Adrenal gland (tissue), 12 donors: ENCODE measurements around the gene RMND5B. TPM values are rescaled to one million over a fixed set of nuclear protein-coding genes. Genes with fewer than 3 reads are reported as not detected.
A peak's percentile ranks its signal among the peaks of the same experiment; 100 is the strongest.

Source experiments
- DNase-seq, 7 donors: peaks; one replicate each; pipeline ENCODE4 v3.0.0-alpha.2; 2019 to 2020
- H3K27ac ChIP-seq, 5 donors: fragments of 200-600 bp; sonication (generic) in 4 of 5; 1 replicate in 3 of 5; 2 replicates in 2 of 5; pipeline versions ENCODE4 v1.5.1 to v1.8.0; 2016 to 2020; ENCODE audit warnings: mild to moderate bottlenecking in 1 of 5
- H3K27me3 ChIP-seq: fragments of 200-600 bp; 2 replicates; pipeline ENCODE4 v1.8.0; 2021
- H3K36me3 ChIP-seq, 2 donors: fragments of 200-600 bp; replicated peaks in 1 of 2; 1 replicate in 1 of 2; 2 replicates in 1 of 2; pipeline versions ENCODE4 v1.5.1 to v1.8.0; 2018 to 2022
- H3K4me1 ChIP-seq, 2 donors: fragments of 200-600 bp; replicated peaks in 1 of 2; 1 replicate in 1 of 2; 2 replicates in 1 of 2; pipeline versions ENCODE4 v1.5.1 to v1.8.0; 2018 to 2021
- H3K4me3 ChIP-seq, 4 donors: fragments of 200-600 bp; sonication (generic) in 3 of 4; one replicate each; pipeline ENCODE4 v1.5.1; 2016 to 2018
- H3K9me3 ChIP-seq, 3 donors: fragments of 200-600 bp; sonication (generic) in 1 of 3; replicated peaks in 1 of 3; 1 replicate in 2 of 3; 2 replicates in 1 of 3; pipeline versions ENCODE4 v1.5.1 to v1.8.0; 2016 to 2021
- CTCF ChIP-seq, 6 experiments: fragments of 450-650 bp in 4 of 6; fragments of 200-600 bp in 2 of 6; sonication (generic) in 1 of 6; IDR thresholded peaks; 1 replicate in 5 of 6; 2 replicates in 1 of 6; pipeline versions ENCODE4 v1.5.1 to v1.8.0; 2016 to 2021; ENCODE audit warnings: antibody characterized with exemption in 6 of 6, mild to moderate bottlenecking in 2 of 6, moderate library complexity in 1 of 6
- POLR2A ChIP-seq, 2 donors: fragments of 450-650 bp; IDR thresholded peaks; one replicate each; pipeline ENCODE4 v1.6.1; 2017; ENCODE audit warnings: antibody characterized with exemption in 2 of 2, mild to moderate bottlenecking in 2 of 2, moderate library complexity in 1 of 2
- WGBS, 4 donors: extraction: QIAGEN DNeasy Blood & Tissue Kit in 2 of 4; methylation state at CpG; one replicate each; pipeline versions ENCODE4 v1.1.5 to v1.1.7; 2013 to 2017; 5-methylcytosine and 5-hydroxymethylcytosine counted together
- intact Hi-C, 2 donors: fragments of 100-400 bp; cut with DNase I; formaldehyde crosslinking; loops; one replicate each; pipeline versions ENCODE4 v1.14.1 to v1.15.0; 2022 to 2023
- polyA plus RNA-seq, 3 donors: library from polyadenylated mRNA; stranded (reverse); fragments of 200-250 nt in 2 of 3; fragments of 350-450 nt in 1 of 3; fragmentation: Illumina TruSeq in 1 of 3; extraction: RNeasy Lipid Tissue Mini Kit (QIAGEN cat#74804) in 1 of 3; gene quantifications; one replicate each; pipeline ENCODE4 v1.2.3, GENCODE V29; 2013 to 2014
- total RNA-seq, 9 donors: library from RNA; depleted of rRNA in 4 of 9; stranded (reverse); fragments of >200 nt in 4 of 9; fragments of 120-200 nt in 1 of 9; fragmentation: NEBNext Ultra II Directional in 1 of 9; extraction: Animal tissue kit (Norgen Biotek cat#: 25700) in 1 of 9; gene quantifications; one replicate each; pipeline versions ENCODE4 v1.1.0 to v1.2.4, GENCODE V29; 2013 to 2023
- donor health status: healthy with polysubstance abuse.
- donor health status: Bipolar disorder and iron deficiency.
- donor health status: DM: yes; HTN: yes; CAD: no.
- donor health status: DM: no; HTN: no; CAD: no.
- donor health status: DM: no; HTN: no; CAD: no.
- donor health status: DM: yes; HTN: yes; CAD: no.

Gene RMND5B
- total and polyA plus RNA-seq, 12 donors: 28.1 to 51.4 (median 37.0) TPM

GRCh38 chr5:178113141-178113787 is 17.6 kb upstream of the RMND5B start, which contains the start of gene N4BP3:
N4BP3 (plus strand) TSS chr5:178113532; CDS start chr5:178119584, 6,052 bp downstream.
- H3K27ac ChIP-seq: peak within 1 kb of the TSS in 1 of 5 donors; percentile 17
- 1 to 8% (median 3%) methylated on average over 13 to 96 of the region's 96 CpGs for WGBS, 4 donors
- TF ChIP-seq POLR2A (IDR thresholded peaks at IDR 0.05) (peak in 1 of 2 donors; percentile 34), CTCF (IDR thresholded peaks at IDR 0.05) (no peak)
- peak within 1 kb of the TSS in 1 of 4 donors; percentile 52 for H3K4me3 ChIP-seq
- peak; percentile 37 to 70 (median 42) for DNase-seq
- no peaks in the 10 kb centered on the region for H3K9me3 ChIP-seq
- no peaks in the 10 kb centered on the region for H3K36me3 ChIP-seq
- H3K27me3 ChIP-seq: peaks cover 16% of the 10 kb centered on the region
- intact Hi-C loops: no loop called here
- H3K4me1 ChIP-seq: peaks cover 10 to 13% of the 10 kb centered on the region in 2 donors

- no peak overlapping the region for H3K27ac ChIP-seq
- peak overlapping the region in 1 of 4 donors; percentile 52 for H3K4me3 ChIP-seq
- 0 to 10% (median 3%) methylated on average over 2 to 41 of the region's 41 CpGs for WGBS, 4 donors
- no peaks in the 10 kb centered on the region for H3K36me3 ChIP-seq
- no peaks in the 10 kb centered on the region for H3K9me3 ChIP-seq
- peaks cover 10 to 13% of the 10 kb centered on the region in 2 donors for H3K4me1 ChIP-seq
- no peak for DNase-seq
- no peak for TF ChIP-seq CTCF (IDR thresholded peaks at IDR 0.05)
- no peak for TF ChIP-seq POLR2A (IDR thresholded peaks at IDR 0.05)
- H3K27me3 ChIP-seq: peaks cover 16% of the 10 kb centered on the region
- intact Hi-C loops: no loop called here
These were observed 16.9 kb upstream of the RMND5B start for GRCh38 chr5:178113841-178114324.

DNA sequence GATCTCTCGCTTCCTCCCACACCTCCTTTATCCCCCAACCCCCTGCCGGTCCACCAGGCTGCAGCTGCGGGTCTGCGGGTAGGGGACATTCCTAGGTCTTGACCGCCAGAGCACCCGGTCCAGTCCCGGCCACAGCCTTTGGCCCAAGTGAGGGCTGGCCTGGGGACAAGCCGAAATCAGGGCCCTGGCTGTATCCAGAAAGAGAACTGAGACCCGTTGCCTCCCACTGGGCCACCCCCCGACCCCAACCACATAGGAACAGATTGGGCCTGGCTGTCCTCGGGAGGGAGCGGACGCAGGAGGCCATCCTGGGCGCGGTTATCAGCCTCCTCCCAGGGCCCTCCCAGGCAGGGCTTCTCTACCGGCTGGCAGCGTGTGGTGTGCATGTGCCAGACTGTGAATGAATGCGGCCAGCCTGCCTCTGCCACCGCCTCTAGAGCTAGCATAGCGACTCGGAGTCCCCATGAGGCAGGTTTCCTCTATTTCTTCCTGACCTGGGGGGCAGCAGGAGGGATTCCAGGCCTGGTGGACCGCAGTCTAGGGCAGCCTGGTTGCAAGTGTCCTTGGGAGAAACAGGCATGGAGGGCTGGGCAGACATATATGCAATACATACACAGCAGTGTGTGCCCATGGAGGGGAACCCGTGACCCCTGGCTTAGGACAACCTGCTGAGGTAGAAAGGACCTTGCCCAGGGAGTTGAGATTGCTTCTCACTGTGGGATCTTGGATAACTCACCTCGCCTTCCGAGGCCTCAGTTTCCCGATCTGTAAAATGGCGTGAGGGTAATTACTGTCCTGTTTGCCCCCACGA is 16.3 kb upstream of the RMND5B start:
- no peaks in the 10 kb centered on the region for H3K9me3 ChIP-seq
- TF ChIP-seq CTCF (IDR thresholded peaks at IDR 0.05) (no peak), POLR2A (IDR thresholded peaks at IDR 0.05) (no peak)
- DNase-seq: peak in 1 of 7 donors; percentile 65
- no peaks in the 10 kb centered on the region for H3K36me3 ChIP-seq
- H3K4me1 ChIP-seq: peaks cover 10 to 13% of the 10 kb centered on the region in 2 donors
- 37 to 48% (median 40%) methylated on average over 11 to 28 of the region's 28 CpGs for WGBS, 4 donors
- peak overlapping the region in 1 of 4 donors; percentile 52 for H3K4me3 ChIP-seq
- peaks cover 16% of the 10 kb centered on the region for H3K27me3 ChIP-seq
- intact Hi-C loops: no loop called here
- H3K27ac ChIP-seq: no peak overlapping the region

GRCh38 chr5:178115136-178115813 is 15.5 kb upstream of the RMND5B start:
- WGBS, 4 donors: 65 to 79% (median 73%) methylated on average over 9 to 12 of the region's 12 CpGs
- H3K27ac ChIP-seq: no peak overlapping the region
- H3K36me3 ChIP-seq: no peaks in the 10 kb centered on the region
- peaks cover 16% of the 10 kb centered on the region for H3K27me3 ChIP-seq
- no peak overlapping the region for H3K4me3 ChIP-seq
- H3K4me1 ChIP-seq: peaks cover 10 to 13% of the 10 kb centered on the region in 2 donors
- no peak for TF ChIP-seq POLR2A (IDR thresholded peaks at IDR 0.05)
- no peak for TF ChIP-seq CTCF (IDR thresholded peaks at IDR 0.05)
- no peaks in the 10 kb centered on the region for H3K9me3 ChIP-seq
- intact Hi-C loops: no loop called here
- no peak for DNase-seq
